ENCODE results near the gene GFRA1. TPM values are rescaled to one million over a fixed set of nuclear protein-coding genes. Genes with fewer than 3 reads are reported as not detected.

The GFRA1 gene
- total RNA-seq, 1 experiment from 2014 or later, result 0.30 TPM

DNA sequence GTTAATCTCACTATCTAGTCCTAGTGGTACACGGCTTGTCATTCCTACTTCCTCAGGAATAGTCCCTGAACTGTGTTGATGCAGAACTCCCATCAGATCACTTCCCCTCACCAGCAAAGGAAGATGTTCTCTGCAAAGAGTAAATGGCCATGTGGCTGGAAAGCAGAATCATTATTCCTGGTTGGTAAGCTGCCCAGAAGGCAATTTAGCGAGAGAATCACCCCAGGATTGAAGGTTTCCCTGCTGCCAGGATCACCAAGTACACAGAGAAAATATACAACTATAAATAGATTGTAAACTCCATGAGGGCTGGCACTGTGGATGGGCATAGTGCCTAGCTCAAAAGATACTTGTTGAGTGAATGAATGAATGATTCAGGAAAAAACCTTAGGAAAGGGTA lies 115.0 kb downstream of the GFRA1 start:
- CTCF ChIA-PET, result no interaction called here
- no TSS peak for BruUV-seq (replicated peaks)
- no peak overlapping the region for H3K9ac ChIP-seq (ENCODE audit: low read length)
- no peak overlapping the region for H2AFZ ChIP-seq (ENCODE audit: low read depth, low read length, poor library complexity, severe bottlenecking)
- DNase-seq (ENCODE audit: low read depth, low spot score), result no peak
- peaks cover 18% of the 10 kb centered on the region; the same call in 1 of the 2 replicates for H3K27me3 ChIP-seq (ENCODE audit: insufficient read depth, low read length)
- no peak overlapping the region for H3K27ac ChIP-seq (ENCODE audit: low read depth, low read length)
- no peaks in the 10 kb centered on the region for H3K36me3 ChIP-seq (ENCODE audit: control insufficient read depth in 1 of 2, insufficient read depth in 2 of 2, low read length in 2 of 2)
- no peak overlapping the region for H3K4me3 ChIP-seq (replicated peaks in 1 of 2; ENCODE audit: low read depth in 1 of 2, low read length in 2 of 2)
- no peaks in the 10 kb centered on the region for H3K4me1 ChIP-seq (ENCODE audit: control insufficient read depth in 1 of 2, insufficient read depth in 2 of 2, low read length in 2 of 2)
- intact Hi-C loops (cut with micrococcal nuclease), result no loop called here
- POLR2A ChIA-PET, result no interaction called here
- TF ChIP-seq, protein P1, sequence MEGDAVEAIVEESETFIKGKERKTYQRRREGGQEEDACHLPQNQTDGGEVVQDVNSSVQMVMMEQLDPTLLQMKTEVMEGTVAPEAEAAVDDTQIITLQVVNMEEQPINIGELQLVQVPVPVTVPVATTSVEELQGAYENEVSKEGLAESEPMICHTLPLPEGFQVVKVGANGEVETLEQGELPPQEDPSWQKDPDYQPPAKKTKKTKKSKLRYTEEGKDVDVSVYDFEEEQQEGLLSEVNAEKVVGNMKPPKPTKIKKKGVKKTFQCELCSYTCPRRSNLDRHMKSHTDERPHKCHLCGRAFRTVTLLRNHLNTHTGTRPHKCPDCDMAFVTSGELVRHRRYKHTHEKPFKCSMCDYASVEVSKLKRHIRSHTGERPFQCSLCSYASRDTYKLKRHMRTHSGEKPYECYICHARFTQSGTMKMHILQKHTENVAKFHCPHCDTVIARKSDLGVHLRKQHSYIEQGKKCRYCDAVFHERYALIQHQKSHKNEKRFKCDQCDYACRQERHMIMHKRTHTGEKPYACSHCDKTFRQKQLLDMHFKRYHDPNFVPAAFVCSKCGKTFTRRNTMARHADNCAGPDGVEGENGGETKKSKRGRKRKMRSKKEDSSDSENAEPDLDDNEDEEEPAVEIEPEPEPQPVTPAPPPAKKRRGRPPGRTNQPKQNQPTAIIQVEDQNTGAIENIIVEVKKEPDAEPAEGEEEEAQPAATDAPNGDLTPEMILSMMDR (IDR thresholded peaks at IDR 0.05 in 2 of 3, conservative IDR thresholded peaks at IDR 0.05 in 1 of 3; ENCODE audit: borderline replicate concordance in 1 of 3, insufficient read depth in 1 of 3, low read depth in 2 of 3, low read length in 2 of 3), result no peak
- TF ChIP-seq CBX3 (IDR thresholded peaks at IDR 0.05; ENCODE audit: low read depth), result no peak
- TF ChIP-seq, protein P2, sequence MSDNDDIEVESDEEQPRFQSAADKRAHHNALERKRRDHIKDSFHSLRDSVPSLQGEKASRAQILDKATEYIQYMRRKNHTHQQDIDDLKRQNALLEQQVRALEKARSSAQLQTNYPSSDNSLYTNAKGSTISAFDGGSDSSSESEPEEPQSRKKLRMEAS (IDR thresholded peaks at IDR 0.05), result no peak
- no peak for TF ChIP-seq YY1 (IDR thresholded peaks at IDR 0.05; ENCODE audit: extremely low read depth, insufficient replicate concordance, low read depth, low read length)
- no peak for TF ChIP-seq EZH2phosphoT487 (IDR thresholded peaks at IDR 0.05; ENCODE audit: borderline replicate concordance)
- no peak for TF ChIP-seq POLR2AphosphoS5 (IDR thresholded peaks at IDR 0.05; ENCODE audit: low read depth, low read length)
- TF ChIP-seq ELF1 (IDR thresholded peaks at IDR 0.05; ENCODE audit: borderline replicate concordance, low read depth), result no peak
- ATAC-seq, result no peak
- H3K79me2 ChIP-seq (ENCODE audit: insufficient read depth, low read length), result no peaks in the 10 kb centered on the region
- no peaks in the 10 kb centered on the region for H3K9me2 ChIP-seq (ENCODE audit: insufficient read depth)
- no peaks in the 10 kb centered on the region for H3K9me3 ChIP-seq (ENCODE audit: control insufficient read depth in 1 of 2, insufficient read depth in 1 of 2, low read depth in 1 of 2, low read length in 2 of 2)
- H4K20me1 ChIP-seq (ENCODE audit: insufficient read depth), result no peaks in the 10 kb centered on the region
- RAD21 ChIA-PET (ENCODE audit: low non-redundant PET in 1 of 2, low total read pairs in 2 of 2, uncharacterized antibody in 2 of 2, unreplicated experiment in 2 of 2), result no interaction called here
- H3K4me2 ChIP-seq (ENCODE audit: low read length), result no peak overlapping the region

DNA sequence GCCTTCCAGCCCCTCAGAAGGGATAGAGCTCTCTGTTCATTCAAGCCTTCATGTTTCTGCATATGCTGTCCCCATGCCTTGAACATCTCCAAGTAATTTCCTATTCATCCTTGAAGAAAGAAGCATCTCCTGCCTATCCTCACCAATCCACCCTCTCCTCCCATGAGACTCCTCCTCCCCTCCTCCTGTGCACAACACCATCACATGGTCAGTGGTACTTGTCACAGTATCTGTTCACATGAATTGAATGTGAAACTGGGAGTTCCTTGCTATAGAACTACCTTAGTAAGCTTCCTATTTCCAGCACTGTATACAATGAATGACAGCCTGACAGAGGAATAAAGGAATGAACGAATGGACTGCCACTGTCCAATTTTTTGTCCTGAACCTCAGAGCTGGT lies 115.5 kb downstream of the GFRA1 start:
- ATAC-seq, result no peak
- Histone ChIP-seq H3K9me2 (ENCODE audit: insufficient read depth) (no peaks in the 10 kb centered on the region), H2AFZ (ENCODE audit: low read depth, low read length, poor library complexity, severe bottlenecking) (no peak overlapping the region), H3K4me2 (ENCODE audit: low read length) (no peak overlapping the region), H3K4me3 (replicated peaks in 1 of 2; ENCODE audit: low read depth in 1 of 2, low read length in 2 of 2) (no peak overlapping the region), H3K27ac (ENCODE audit: low read depth, low read length) (no peak overlapping the region), H3K4me1 (ENCODE audit: control insufficient read depth in 1 of 2, insufficient read depth in 2 of 2, low read length in 2 of 2) (no peaks in the 10 kb centered on the region), H3K9ac (ENCODE audit: low read length) (no peak overlapping the region), H4K20me1 (ENCODE audit: insufficient read depth) (no peaks in the 10 kb centered on the region), H3K79me2 (ENCODE audit: insufficient read depth, low read length) (no peaks in the 10 kb centered on the region), H3K27me3 (ENCODE audit: insufficient read depth, low read length) (peaks cover 18% of the 10 kb centered on the region; the same call in 1 of the 2 replicates), H3K36me3 (ENCODE audit: control insufficient read depth in 1 of 2, insufficient read depth in 2 of 2, low read length in 2 of 2) (no peaks in the 10 kb centered on the region), H3K9me3 (ENCODE audit: control insufficient read depth in 1 of 2, insufficient read depth in 1 of 2, low read depth in 1 of 2, low read length in 2 of 2) (no peaks in the 10 kb centered on the region)
- no peak for DNase-seq (ENCODE audit: low read depth, low spot score)
- no TSS peak for BruUV-seq (replicated peaks)
- POLR2A ChIA-PET, result no interaction called here
- CTCF ChIA-PET, result no interaction called here
- RAD21 ChIA-PET (ENCODE audit: low non-redundant PET in 1 of 2, low total read pairs in 2 of 2, uncharacterized antibody in 2 of 2, unreplicated experiment in 2 of 2), result no interaction called here
- intact Hi-C loops (cut with micrococcal nuclease), result no loop called here
- TF ChIP-seq EGR1 (IDR thresholded peaks at IDR 0.05; ENCODE audit: low read depth) (no peak), RAD21 (IDR thresholded peaks at IDR 0.05; ENCODE audit: low read depth) (no peak), EZH2 (IDR thresholded peaks at IDR 0.05) (no peak)
- TF ChIP-seq, protein P3, sequence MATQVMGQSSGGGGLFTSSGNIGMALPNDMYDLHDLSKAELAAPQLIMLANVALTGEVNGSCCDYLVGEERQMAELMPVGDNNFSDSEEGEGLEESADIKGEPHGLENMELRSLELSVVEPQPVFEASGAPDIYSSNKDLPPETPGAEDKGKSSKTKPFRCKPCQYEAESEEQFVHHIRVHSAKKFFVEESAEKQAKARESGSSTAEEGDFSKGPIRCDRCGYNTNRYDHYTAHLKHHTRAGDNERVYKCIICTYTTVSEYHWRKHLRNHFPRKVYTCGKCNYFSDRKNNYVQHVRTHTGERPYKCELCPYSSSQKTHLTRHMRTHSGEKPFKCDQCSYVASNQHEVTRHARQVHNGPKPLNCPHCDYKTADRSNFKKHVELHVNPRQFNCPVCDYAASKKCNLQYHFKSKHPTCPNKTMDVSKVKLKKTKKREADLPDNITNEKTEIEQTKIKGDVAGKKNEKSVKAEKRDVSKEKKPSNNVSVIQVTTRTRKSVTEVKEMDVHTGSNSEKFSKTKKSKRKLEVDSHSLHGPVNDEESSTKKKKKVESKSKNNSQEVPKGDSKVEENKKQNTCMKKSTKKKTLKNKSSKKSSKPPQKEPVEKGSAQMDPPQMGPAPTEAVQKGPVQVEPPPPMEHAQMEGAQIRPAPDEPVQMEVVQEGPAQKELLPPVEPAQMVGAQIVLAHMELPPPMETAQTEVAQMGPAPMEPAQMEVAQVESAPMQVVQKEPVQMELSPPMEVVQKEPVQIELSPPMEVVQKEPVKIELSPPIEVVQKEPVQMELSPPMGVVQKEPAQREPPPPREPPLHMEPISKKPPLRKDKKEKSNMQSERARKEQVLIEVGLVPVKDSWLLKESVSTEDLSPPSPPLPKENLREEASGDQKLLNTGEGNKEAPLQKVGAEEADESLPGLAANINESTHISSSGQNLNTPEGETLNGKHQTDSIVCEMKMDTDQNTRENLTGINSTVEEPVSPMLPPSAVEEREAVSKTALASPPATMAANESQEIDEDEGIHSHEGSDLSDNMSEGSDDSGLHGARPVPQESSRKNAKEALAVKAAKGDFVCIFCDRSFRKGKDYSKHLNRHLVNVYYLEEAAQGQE (IDR thresholded peaks at IDR 0.05; ENCODE audit: low read depth), result no peak
- TF ChIP-seq, protein P1 (IDR thresholded peaks at IDR 0.05 in 2 of 3, conservative IDR thresholded peaks at IDR 0.05 in 1 of 3; ENCODE audit: borderline replicate concordance in 1 of 3, insufficient read depth in 1 of 3, low read depth in 2 of 3, low read length in 2 of 3), result no peak
